Astrocyte of the cerebellum (primary cell): ENCODE results near the gene VASN.

ENCODE experiments used
- DNase-seq: peaks from one replicate; pipeline ENCODE4 v3.0.0-alpha.2; 2011; ENCODE audit warnings: low read depth
- H3K4me3 ChIP-seq: 2 replicates; pipeline ENCODE4 v1.5.1; 2011; ENCODE audit warnings: mild to moderate bottlenecking, low read depth, low read length, moderate library complexity
- in situ Hi-C: cut with HindIII; loops from 2 replicates; pipeline ENCODE4 v1.10.0; 2017; ENCODE audit warnings: low sequenced_read_pairs
- TF ChIP-seq, protein P1 (sequence below): IDR thresholded peaks from 2 replicates; pipeline ENCODE4 v1.5.1; 2012; ENCODE audit warnings: low read length, low read depth, moderate library complexity, mild to moderate bottlenecking; ENCODE audit errors: missing control alignments

The VASN gene

GRCh38 chr16:4381072-4381934, 9.7 kb downstream of the VASN start:
- TF ChIP-seq, protein P1, sequence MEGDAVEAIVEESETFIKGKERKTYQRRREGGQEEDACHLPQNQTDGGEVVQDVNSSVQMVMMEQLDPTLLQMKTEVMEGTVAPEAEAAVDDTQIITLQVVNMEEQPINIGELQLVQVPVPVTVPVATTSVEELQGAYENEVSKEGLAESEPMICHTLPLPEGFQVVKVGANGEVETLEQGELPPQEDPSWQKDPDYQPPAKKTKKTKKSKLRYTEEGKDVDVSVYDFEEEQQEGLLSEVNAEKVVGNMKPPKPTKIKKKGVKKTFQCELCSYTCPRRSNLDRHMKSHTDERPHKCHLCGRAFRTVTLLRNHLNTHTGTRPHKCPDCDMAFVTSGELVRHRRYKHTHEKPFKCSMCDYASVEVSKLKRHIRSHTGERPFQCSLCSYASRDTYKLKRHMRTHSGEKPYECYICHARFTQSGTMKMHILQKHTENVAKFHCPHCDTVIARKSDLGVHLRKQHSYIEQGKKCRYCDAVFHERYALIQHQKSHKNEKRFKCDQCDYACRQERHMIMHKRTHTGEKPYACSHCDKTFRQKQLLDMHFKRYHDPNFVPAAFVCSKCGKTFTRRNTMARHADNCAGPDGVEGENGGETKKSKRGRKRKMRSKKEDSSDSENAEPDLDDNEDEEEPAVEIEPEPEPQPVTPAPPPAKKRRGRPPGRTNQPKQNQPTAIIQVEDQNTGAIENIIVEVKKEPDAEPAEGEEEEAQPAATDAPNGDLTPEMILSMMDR, result no peak
- no peak for DNase-seq
- in situ Hi-C loops, result no loop called here
- no peak overlapping the region for H3K4me3 ChIP-seq

- no peak for DNase-seq
- TF ChIP-seq, protein P1, result no peak
- H3K4me3 ChIP-seq, result no peak overlapping the region
- in situ Hi-C loops, result no loop called here
These were observed 10.5 kb downstream of the VASN start for GRCh38 chr16:4381935-4382794.

GRCh38 chr16:4382795-4383357, 11.2 kb downstream of the VASN start:
- H3K4me3 ChIP-seq, result no peak overlapping the region
- TF ChIP-seq, protein P1, result no peak
- in situ Hi-C loops, result no loop called here
- DNase-seq, result no peak

DNA sequence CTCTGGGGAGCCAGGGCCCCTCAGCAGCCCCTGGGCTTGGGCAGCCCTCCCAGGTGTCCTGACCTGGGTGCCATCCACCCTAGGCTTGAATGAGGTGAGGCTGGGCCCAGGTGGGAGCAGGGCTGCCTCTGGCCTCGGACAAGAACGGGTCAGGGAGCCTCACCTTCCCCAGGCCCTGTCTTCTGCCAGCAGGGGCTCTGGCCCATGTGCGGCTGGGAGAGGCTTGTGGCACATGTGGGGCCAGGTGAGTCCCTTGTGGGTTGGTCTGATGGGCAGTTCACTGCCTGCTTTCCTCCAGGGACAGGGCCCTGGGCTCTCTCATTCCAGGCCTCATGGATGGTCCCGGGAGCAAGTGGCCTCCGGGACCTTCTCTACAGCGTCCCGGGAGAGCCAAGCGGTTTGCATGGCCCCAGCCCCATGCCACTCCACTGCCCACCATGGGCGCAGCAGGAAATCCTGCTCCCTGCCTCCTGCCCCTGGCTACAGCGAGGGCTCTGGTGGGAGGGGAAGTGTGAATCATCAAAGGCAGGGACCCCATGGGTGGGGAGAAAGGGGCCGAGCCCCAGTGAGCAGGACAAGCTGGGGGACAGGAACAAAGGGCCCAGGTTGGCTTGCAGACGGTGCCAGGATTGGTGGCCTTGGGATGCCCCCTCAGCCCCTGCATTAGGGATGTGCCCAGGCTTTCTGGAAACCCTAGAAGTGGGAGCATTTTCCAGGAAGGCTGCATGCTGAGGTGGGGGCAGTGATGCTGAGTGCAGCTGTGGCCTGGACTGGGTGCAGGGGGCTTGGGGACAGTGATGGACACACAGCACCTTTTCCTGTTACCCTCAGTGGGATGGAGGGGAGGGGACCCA, 12.2 kb downstream of the VASN start:
- TF ChIP-seq, protein P1, result no peak
- H3K4me3 ChIP-seq, result no peak overlapping the region
- no peak for DNase-seq
- in situ Hi-C loops, result no loop called here

GRCh38 chr16:4384509-4384942, 12.9 kb downstream of the VASN start:
- no peak for DNase-seq
- H3K4me3 ChIP-seq, result no peak overlapping the region
- in situ Hi-C loops, result no loop called here
- TF ChIP-seq, protein P1, result no peak
